ENCODE data around the gene DOK5.

DOK5 gene

DNA sequence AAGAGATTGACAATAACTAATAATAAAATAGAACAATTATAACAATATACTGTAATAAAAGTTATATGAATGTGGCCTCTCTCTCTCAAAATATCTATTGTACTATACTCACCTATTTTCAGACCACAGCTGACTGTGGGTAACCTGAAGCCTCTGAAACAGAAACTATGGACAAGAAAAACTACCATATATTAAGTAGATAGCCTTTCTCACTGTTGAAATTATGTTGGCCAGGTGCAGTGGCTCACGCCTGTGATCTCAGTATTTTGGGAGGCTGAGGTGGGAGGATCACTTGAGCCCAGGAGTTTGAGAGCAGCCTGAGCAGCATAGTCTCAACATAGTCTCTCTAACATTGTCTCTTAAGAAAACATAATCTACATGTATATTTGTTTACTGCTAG, 89.9 kb downstream of the DOK5 start:
- DNase-seq: no peak

GRCh38 chr20:54566031-54566688, 90.8 kb downstream of the DOK5 start:
- no peak for DNase-seq

DNA sequence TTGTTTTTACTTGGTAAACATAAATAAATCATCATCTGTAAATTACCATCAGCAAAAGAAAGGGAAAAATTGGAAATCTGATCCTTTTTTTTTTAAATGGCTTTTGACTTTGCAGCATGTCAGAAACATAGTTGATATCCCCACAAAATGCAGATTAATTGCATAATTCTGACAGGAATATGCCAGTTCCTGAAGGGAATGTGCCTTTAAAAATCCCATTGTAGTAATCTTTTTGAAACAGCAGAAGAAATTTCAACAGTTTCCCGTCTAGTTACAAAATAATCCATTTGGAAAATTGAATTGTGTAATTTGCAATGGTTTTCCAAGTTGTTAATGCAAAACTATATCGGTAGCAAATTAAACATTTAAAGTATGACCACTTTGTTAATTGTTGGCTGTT, 95.2 kb downstream of the DOK5 start:
- DNase-seq: no peak

DNA sequence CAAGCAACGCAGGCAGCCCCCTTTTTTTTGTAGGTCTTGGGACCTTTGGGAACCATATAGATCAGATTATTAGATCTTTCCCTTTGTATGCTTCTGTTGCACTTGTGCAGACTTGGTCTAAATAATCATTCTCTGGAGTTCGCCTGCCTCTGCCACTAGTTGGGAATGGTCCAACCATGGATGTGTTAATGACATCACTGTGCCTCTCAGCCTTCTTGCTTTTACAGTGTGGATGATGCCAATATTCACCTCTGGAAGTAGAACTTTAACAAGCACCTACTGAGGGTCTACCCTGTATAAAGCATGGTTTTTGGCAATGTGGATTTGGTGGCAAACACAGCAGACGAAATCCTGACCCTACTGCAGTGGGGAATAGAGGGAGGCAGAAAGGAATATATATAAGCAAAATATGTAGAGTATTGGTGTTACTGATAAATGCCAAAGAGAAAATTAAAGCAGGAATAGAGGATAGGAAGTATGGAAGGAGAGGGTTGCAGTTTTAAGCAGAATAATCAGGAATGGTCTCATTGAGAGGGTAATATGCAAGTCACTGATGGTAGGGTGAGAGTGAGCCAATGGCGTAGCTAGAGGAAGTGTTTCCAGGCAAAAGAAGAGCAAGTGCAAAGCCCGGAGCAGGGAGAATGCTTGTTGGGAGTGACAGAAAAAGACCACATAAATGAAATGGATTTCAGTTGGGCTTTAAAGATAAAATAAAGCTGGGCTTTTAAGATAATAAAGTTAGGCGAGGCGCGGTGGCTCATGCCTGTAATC, 97.5 kb downstream of the DOK5 start:
- no peak for DNase-seq

GRCh38 chr20:54573838-54574237, 98.4 kb downstream of the DOK5 start:
- DNase-seq: no peak

- no peak for DNase-seq
Observed at GRCh38 chr20:54576518-54576917, 101.1 kb downstream of the DOK5 start.

DNA sequence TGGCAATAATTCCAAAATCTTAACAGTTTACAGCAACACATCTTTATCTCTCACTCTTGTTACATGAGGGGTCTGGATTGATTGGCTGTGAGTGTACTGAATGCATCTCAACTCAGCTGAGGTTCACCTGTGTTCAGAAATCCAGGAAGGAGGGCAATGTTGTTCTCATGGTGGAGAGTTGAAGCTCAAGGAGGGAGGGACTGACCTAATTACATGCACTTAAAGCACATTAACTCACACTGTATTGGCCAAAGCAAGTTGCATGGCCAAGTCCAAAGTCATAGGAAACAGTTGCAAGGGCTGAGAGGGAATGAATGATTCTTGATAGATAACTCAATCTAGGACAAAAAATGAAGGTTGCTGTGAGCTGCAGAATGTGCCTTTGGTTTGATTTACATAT, 102.2 kb downstream of the DOK5 start:
- DNase-seq: no peak

DNA sequence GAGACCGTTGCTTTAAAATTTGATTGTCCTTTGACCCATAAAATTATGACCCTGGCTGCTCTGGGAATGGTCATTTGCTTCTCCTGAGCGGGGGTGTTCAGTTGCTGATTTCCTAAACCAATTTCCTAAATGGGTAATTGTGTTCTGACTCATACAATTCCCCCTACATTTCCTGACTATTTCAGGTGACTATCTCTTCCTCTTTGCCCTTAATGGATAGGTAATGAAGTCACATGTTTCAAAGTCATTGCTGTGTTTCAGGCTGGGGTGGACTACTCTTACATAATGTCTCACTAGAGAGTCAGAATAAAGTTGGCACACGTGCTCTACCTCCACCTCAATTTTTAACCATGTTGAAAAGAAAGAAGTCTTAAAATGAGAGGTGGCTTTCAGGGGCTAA, 109.8 kb downstream of the DOK5 start:
- no peak for DNase-seq

- DNase-seq: no peak
Observed at GRCh38 chr20:54587408-54587807, 112.0 kb downstream of the DOK5 start.

GRCh38 chr20:54589402-54590030, 114.1 kb downstream of the DOK5 start:
- no peak for DNase-seq

GRCh38 chr20:54590856-54591255, 115.5 kb downstream of the DOK5 start:
- no peak for DNase-seq

GRCh38 chr20:54596651-54597050, 121.3 kb downstream of the DOK5 start:
- DNase-seq: no peak

GRCh38 chr20:54598352-54598751, 123.0 kb downstream of the DOK5 start:
- no peak for DNase-seq

- DNase-seq: no peak
Observed at GRCh38 chr20:54600634-54601033, 125.2 kb downstream of the DOK5 start.

GRCh38 chr20:54601831-54602515, 126.6 kb downstream of the DOK5 start:
- DNase-seq: no peak

GRCh38 chr20:54605319-54605718, 129.9 kb downstream of the DOK5 start:
- DNase-seq: no peak

DNA sequence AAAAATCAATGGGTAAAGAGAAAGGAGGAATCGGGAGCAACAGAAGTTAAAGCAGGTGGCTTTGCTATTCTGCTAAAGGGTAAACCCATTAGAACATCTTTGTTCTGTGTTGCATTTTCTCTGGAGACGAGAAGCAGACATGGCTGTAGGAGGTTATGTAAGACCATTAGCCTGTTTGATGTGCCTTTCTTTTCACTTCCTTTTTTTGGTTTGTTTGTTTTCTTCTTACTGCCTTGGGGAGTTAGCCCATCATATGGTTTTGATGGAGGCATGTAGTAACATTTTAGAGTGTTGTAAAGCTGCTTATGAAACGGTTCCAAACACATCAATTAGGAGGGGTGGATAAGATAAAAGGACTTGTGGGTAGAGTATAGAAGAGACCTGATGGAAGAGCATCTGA, 131.0 kb downstream of the DOK5 start:
- DNase-seq: no peak

DNA sequence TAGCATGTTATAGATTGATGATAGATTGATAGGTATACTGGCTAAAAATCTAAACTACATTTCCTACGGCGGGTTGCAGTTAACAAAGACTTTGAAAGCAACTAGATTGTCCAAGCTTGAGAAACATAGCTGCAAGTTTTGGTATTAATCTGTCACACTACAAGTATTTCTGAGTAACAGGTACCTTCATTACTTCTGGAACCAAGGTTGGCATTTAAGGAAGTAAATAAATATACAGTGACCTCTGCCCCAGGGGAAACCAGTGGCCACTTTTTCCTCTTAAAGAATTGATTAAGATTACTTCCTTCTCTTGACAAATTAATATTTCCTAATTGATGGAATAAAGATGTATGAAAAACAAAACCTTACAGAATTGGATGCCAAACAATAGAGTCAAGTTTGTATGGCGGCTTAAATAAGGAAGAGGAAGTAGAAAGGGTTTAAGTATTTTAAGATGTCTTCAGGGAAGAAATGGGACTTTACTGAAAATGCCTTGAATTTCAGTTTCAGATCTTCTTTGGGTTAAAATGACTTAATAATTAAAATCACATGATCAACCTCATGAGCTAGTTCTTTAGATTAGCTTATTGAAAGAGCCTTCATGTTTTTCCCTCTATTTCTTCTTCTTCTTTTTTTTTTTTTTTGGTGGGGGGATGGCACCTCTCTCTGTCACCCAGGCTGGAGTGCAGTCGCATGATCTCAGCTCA, 132.8 kb downstream of the DOK5 start:
- no peak for DNase-seq

GRCh38 chr20:54608943-54609342, 133.6 kb downstream of the DOK5 start:
- DNase-seq: no peak

DNA sequence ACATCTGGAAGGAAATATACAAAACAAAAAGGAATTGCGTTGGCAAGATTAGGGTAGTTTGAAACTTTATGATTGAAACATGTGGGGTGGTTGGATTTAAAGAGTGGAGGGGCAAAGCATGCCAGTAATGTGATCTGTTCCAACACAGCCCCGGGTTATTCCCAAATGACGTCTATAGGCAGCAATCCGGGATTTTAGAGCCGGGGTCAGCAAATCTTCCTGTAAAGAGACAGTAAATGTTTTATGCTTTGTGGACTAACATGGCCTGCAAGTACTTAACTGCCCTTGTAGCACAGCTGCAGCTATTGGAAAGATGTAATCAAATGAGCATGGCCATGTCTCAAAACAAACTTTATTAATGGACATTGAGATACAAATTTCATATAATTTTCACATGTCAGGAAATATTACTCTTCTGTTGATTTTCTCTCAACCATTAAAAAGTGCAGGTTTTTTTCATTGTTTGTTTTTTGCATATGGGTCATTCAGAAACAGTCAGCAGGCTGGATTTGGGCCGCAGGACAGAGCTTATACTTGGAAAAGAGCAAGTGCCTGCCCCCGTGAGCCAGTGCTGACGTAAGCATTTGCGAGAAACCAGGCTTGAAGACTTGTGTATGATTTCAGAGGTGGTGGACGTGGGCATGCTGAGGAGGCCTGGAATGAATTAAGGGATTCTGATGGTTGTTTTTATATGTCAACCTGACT, 136.5 kb downstream of the DOK5 start:
- no peak for DNase-seq

GRCh38 chr20:54618412-54618811, 143.0 kb downstream of the DOK5 start:
- no peak for DNase-seq

DNA sequence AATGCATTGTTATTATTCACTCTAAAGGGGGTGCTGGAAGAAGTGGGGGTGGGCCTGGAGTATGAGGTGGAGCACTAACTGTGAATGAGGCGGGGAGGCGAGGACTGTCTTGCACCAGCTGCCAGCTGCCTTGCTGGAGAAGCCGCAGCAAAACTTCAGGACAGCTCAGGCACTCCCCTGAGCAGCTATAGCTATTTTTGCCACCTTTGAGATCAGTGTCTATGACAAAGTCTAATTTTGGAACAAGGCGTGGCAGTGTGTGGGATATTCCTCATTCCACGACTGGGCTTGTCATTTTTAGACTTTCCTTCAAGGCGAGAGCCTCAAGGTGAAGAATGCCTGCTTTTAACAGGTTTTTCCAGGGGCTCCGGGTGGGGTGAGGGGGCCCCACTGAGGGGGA, 143.8 kb downstream of the DOK5 start:
- no peak for DNase-seq
